Iris pigment epithelial cell (primary cell): ENCODE data around the gene GPX7.

Source experiments
- DNase-seq: peaks from one replicate; pipeline ENCODE4 v3.0.0-alpha.2; 2011; ENCODE audit warnings: low read depth

The GPX7 gene

DNA sequence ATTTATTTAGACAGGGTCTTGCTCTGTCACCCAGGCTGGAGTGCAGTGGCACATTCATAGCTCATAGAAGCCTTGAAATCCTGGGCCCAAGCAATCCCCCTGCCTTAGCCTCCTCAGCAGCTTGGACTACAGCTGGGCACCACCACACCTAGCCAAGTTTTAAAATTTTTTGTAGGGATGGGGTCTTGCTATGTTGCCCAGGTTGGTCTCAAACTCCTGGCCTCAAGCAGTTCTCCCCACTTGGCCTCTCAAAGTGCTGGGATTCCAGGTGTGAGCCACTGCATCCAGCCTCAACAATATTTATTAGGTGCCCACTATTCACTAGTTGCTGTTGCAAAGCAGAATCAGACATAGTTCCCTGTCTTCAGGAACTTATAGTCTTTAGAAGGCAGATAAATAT lies 14.1 kb upstream of the GPX7 start:
- DNase-seq: no peak

DNA sequence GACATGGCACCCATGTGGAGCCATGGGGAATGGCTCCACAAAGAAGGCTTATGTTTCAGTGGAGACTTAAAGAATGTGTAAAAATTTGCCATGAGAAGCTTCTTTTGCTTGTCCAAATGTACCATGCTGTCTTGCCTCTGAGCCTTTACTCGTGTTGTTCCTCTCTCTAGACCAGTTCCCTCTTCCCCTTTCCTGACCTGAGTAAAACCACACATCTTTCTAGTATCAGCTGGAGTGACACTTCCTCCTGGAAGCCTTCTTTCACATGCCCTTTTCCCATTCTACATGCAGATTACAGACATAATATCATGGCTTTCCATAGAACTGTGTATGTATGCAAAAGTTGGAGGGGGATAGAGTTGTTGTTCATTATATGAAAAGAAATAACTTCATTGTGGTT lies 13.6 kb upstream of the GPX7 start:
- no peak for DNase-seq

DNA sequence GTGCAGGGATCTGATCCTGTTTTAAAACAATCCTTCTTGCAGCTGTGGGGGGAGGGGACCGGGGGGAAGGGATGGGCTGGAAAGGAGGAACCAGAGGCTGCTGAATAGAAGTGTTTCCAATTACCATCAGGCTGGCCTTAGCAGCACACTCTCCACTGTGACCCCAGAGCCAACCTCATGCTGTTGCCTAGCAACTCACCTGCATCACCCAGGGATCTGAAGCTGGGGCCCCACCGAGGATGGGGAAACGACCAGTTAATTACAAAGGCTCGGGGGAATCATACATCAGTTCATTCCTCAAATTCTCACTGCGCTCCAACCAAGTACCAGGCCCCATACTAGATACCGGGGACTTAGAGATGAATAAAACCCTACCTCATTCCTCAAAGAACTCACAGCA lies 11.9 kb upstream of the GPX7 start:
- no peak for DNase-seq

DNA sequence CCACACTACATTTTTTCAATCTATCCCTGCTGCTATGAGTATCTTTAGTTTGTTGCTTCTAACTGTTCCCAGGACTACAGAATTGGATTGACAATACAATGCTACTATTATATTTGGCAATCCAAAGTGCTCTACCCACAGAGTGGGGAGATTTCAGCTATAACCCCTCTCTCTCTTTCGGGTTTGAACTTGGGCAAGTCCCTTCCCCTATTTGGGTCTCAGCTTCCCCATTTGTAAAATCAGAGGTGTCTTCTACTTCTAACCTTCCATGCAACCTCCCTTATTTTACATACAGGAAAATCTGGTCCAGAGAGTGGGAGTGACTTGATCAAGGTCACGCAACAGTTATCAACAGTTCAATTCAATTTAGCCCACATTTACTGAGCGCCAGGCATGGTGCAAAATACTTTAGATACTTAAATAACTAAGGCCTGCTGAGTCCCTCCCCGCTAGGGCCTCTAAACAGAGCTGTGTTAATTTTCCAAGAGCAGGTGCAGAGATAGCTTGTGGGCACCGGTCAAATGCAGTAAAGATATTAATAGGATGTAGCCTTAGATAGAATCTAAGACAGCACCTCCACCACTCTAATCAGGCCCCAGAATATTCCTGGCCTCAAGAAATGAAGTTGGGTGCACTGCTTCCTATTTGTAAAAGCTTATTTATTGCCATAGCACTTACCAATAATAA lies 9.4 kb upstream of the GPX7 start:
- DNase-seq: no peak

DNA sequence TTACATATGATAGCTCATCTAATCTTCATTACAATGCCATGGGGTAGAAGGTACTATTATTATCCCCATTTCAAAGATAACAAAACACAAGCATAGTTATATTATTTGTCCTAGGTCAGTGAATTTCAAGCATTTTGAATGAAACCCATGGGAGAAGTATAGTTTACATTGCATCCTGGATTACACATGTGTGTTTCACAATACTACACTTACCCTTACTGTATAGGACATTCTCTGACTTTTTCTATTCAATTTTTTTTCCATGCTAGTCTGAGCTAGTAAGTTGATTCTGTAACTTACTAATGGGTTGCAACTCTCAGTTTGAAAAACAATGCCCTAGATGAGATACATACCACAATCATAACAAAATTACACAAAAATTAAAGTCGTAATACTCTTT lies 8.7 kb upstream of the GPX7 start:
- no peak for DNase-seq

DNA sequence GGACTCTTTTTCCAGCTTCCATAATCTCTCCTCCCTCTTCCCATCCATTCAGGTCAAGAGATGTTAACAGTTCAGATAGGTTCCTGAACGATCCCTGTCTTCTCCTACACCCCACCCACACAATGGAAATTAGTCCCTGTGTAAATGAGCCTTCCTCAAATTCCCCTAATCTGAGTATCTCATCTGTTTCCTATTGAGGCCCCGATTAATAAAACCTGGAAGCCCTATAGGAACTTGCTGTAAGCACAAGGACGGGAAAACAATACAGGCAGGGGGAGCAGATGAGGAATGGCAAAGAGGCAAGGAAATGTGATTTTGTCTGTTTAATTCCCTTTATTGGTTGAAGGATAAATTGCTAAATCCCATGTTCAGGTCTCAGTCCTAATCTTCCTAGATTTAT lies 7.1 kb upstream of the GPX7 start:
- no peak for DNase-seq

DNA sequence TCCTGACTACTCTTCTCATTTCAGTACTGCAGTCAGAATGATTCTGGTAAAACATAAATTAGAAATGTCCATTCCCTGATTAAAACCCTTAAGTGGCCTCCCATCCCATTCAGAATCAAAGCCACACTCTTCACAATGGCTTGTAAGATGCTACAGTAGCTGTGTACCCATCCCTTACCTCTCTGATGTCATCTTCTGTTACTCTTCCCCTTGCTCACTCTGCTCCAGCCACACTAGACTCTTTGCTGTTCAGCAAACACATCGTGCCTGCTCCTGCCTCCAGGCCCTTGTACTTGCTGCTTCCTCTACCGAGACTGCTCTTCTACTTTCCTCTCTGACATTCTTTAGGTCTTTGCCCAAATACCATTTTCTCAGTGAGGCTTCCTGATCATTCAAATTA lies 4.3 kb upstream of the GPX7 start:
- no peak for DNase-seq

DNA sequence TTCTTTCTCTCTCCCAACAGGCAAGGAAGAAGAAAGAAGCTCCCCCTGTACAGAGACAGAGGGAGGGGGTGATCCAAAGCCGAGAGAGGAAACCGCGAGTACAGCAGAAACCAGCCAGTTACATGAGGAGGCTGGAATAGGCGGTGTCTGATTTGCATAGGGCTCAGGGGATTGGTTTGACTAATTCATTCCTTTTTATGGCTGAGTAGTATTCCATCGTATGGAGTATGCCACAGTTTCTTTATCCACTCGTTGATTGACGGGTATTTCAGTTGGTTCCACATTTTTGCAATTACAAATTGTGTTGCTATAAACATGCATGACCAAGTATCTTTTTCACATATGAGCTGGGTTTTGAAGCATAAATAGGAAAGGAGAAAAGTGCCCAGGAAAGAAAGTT lies 3.4 kb upstream of the GPX7 start:
- no peak for DNase-seq

DNA sequence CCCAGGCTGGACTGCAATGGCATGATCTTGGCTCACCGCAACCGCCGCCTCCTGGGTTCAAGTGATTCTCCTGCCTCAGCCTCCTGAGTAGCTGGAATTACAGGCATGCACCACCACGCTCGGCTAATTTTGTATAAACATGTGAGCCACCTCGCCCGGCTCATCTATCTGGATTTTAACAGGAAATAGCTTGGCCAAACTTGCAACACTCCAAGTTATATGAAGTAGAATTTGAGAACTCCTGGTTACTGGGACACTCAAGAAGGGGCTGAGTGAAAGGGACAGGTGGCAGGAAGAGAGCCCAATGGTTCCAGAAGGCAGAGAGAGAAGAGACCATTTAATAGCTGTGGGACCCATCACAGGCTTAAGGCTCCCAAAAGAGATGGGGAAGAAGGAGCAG lies 2.9 kb upstream of the GPX7 start:
- DNase-seq: no peak

DNA sequence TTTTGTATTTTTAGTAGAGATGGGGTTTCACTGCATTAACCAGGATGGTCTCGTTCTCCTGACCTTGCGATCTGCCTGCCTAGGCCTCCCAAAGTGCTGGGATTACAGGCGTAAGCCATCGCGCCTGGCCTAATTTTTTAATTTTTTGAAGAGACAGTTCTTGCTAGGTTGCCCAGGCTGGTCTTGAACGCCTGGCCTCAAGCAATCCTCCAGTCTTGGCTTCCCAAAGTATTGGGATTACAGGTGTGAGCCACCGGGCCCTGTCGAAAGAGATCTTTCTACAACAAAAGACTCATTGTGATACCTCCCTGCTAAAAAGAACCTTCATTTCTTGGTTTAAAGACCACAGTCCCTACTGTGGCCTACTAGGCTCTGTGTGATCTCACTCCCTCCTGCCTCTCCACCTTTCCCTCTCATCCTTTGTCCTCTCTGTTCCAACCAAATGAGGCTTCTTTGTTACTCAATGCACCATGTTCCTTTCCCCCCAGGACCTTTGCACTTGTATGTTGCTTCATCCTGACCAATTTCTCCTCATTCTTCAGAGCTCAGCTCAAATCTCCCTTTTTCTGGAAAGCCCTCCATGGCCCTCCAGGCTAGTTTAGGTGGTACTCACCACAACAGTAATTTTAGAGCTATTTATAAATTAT lies 1.5 kb upstream of the GPX7 start:
- no peak for DNase-seq

DNA sequence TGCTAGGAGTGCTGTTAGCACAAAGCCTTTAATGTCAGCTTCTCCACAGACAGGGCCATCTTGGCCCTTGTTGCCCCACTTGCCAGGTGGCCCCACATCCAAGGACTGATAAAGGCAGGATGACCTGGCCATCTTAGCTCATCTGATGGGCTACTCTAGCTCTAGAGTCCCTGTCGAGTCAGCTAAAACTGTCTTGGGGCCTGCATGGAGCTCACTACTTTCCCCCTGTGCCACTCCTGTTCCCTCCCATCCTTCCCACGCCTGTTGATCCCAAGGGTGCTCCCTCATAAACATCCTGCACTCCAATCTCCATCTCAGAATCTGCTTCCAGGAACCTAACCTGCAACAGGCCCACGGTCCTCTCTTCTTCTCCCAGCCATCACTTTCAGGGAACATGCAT lies 652 bp upstream of the GPX7 start:
- no peak for DNase-seq

DNA sequence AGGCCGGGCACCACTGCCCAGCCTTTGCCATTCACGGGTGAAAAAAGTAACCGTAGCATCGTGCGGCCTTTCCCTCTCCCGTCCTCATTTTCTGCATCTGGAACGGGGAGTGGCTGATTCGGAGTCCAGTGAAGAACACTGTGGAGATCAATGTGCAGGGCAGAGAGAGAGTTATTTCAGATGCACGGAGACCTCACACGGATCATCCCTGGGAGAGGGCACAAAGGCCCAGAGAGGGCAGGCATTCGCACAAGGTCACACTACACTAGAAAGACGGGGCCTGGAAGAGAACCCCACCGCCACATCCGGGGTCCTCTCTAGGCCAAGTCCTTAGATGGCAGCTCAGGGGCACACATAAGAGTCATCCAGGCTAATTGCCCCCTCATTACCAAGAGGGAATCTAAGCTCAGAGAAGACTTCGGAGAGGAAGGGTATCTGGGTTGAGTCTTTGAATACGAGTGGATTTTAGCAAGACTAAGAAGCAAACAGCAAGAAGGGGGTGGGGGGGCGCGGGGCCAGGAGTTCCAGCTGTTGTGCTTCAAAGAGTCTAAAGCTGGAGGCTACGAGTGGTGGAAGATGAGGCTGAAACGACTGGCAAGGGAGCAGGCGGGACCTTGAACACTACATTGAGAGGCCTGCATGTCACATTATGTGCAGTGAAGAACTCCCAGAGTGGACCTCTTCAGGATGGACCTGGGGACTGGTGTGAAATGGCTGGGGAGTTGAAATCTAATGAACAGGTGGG lies 857 bp downstream of the GPX7 start:
- peak; percentile 15 for DNase-seq

DNA sequence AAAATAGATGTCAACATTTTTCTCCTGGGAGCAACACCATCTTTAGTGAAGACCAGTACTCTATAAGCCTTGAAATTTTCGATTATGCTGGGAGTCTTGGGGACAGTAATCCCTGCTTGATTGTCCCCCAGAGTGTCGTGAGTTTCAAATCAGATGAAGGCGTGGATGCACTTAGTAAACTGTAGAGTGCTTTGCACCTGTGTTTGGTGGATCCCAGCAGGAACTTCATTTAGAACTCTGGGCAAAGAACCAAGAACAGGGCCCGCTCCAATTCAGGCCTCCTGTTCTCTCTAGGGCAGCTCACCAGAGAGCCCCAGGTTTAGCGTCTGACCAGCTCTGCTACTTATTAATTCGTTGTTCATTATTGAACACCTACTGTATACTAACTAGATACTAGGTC lies 1.5 kb downstream of the GPX7 start:
- DNase-seq: no peak

DNA sequence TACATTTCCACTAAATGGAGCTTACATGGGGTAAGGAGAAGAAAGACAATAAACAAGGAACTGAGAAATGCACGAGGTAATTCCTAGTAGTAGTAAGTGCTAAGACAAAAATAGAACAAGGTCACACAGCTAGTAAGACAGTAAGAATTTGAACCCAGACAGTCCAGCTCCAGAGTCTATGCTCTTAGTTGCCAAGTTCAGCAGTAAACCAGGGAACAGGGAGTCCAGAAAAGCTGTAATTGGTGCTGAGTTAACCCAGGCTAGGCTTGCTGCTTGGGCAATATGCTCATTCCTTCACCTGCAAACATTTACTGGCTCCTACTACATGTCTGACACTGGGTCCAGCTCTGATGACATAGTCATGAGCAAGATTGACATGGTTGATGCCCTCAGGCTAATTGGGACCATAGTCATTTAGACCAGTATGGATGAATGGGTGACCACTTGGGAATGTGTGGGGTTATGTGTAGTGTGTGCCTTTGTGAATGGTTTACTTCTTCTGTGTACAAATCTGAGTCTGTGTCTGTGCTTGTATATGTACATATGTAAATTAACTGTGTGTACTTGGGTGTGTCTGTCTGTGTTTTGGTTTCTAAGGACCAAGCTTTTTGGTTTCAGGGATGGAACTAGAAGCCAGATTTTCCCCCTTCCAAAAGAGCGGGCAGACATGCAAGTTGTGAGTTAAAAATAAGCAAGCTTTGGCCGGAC lies 2.0 kb downstream of the GPX7 start:
- peak; percentile 25 for DNase-seq

DNA sequence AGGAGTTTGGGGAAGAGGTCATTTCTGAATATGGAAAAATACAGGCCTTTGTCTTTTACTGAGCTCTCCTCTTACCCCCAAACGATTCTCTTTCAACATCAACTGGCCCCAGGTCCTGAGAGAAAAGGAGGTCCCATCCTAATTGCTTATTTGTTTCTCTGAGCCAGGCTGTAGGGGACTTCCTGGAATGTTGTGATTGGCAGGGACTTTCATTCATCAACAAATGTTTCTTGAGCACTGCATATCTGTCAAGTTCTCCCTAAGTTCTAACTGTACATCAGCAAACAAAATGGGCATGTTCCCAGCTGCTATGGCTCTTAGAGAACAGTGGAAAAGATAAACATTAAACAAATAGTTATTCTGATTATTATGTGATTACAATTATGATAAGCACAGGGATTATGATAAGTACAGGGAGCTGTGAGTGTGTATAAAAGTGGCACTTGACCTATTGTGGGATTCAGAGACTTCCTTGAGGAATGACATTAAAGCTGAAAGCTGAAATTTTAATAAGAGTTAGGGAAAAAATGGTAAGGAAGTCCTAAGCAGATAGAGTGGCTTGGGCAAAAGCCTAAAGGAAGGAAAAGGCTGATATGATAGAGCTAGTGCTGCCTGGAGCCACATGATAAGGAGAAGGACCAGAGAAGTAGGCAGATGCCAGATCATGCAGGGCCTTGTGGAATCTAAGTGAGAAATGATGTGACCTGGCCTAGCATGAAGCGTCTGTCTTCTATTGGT lies 11.6 kb downstream of the GPX7 start:
- DNase-seq: peak; percentile 23

DNA sequence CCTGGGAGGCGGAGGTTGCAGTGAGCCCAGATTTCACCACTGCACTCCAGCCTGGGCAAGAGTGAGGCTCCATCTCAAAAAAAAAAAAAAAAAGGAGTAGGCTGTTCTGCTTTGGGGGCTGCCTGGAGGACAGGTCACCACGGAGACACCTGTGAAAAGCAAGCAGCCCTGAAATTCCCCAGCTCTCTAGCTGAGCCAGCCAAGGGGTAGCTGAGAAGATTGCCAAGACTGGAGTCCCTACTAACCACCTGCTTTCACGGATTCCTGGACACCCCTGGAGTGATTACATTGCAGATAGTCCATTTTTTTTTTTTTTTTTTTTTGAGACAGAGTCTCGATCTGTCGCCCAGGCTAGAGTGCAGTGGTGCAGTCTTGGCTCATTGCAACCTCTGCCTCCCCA lies 12.5 kb downstream of the GPX7 start:
- no peak for DNase-seq

DNA sequence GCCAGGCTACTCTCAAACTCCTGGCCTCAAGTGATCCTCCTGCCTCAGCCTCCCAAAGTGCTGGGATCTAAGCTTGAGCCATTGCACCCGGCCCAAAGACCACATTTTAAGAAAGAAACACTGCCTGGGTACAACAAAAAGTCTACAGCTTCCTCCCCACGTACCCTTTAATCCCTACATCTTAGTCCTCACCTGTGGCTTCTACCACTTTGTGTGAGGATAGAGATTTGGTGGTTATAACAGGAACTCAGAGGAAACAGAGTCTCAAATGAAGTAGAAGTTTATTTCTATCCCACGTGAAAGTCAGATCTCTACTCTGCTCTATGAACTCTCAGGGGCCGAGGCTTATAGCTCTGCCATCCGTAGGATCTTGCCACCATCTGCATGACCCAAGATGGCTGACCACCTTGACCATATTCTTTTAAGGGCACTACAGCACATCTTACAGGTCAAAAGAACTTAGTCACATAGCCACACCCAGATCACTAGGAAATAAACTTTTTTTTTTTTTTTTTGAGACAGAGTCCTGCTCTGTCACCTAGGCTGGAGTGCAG lies 13.4 kb downstream of the GPX7 start:
- DNase-seq: no peak

DNA sequence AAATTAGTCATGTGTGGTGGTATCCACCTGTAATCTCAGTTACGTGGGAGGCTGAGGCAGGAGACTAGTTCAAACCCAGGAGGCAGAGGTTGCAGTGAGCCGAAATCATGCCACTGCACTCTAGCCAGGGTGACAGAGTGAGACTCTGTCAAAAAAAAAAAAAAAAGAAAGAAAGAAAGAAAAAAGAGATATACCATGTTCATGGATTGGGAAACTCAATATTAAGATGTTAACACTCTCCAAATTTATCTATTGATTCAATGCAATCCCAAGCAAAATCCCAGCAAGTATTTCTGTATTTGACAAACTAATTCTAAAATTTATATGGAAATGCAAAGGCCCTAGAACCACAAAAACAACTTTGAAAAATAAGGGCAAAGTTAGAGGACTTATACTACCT lies 19.8 kb downstream of the GPX7 start:
- no peak for DNase-seq

DNA sequence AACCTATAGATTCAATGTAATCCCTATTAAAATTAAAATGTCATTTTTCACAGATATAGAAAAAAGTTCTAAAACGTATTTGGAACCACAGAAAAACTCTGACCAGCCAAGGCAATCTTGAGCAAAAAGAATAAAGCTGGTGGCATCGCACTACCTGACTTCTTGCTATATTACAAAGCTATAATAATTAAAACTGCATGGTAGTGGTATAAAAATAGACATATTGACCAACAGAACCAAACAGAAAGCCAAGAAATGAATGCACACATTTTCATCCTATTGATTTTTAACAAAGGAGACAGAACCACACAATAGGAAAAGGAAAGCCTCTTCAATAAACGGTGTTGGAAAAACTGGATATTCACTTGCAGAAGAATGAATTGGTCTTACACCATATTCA lies 21.6 kb downstream of the GPX7 start:
- DNase-seq: no peak

DNA sequence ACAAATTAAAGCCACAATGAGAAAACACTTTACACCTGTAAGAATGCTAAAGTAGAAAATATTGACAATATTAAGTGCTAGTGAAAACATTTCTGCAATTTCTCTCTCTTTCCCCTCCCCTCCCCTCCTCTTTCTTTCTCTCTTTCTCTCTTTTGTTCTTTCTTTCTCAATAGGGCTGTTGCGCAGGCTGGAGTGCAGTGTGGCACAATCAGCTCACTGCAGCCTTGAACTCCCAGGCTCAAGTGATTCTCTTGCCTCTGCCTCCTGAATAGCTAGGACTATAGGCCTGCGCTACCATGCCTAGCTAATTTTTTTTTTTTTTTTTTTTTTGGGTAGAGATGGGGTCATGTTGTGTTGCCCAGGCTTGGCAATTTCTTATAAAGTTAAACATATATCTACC lies 24.9 kb downstream of the GPX7 start:
- no peak for DNase-seq

DNA sequence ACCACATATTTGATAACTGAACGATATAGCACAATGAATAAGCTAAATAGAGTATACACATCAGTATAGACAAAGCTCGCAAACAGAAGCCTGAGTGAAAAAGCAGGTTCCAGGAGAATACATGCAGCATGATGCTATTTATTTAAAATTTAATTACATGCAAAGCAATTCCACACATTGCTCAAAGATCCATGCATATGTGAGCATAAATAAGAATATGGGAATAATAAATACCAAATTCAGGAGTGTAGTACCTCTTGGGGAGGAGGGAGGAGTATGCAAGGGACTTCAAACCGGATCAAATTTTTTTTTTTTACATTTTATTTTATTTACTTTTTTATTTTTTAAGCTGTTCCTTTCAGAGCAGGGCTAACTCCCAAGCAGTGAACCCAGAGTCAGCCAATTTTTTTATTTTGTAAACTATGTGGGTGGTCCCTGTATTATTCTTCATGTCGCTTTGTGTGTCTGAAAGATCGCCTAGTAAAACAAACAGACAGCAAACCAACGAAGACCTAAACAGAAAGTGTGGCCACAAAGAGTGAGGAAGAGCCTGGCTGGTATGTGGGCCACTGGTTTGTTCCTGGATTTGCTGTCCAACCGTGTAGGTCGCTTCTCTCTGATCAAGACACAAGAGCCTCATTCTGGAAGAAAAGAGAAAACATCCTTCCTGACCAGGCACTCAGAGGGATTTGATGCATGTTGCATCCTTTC lies 26.6 kb downstream of the GPX7 start:
- DNase-seq: no peak
